SK-N-MC (cell line): Measurements from ENCODE around the gene RECK.

Source experiments
- EZH2 ChIP-seq: fragments of 200-600 bp; sonication (generic); IDR thresholded peaks from one replicate; pipeline ENCODE4 v1.6.1; 2017; ENCODE audit warnings: antibody characterized with exemption
- FOXP2 ChIP-seq: optimal IDR thresholded peaks from 2 replicates; pipeline ENCODE3; 2011; ENCODE audit warnings: mild to moderate bottlenecking, moderate library complexity; ENCODE audit not compliant: insufficient read depth; ENCODE audit errors: extremely low read length, control extremely low read depth
- POLR2AphosphoS5 ChIP-seq: IDR thresholded peaks from 2 replicates; pipeline ENCODE4 v1.6.1; 2012; ENCODE audit warnings: mild to moderate bottlenecking, low read depth, low read length, borderline replicate concordance

GRCh38 chr9:36051317-36051716 is 14.6 kb downstream of the RECK start:
- no peak for TF ChIP-seq FOXP2
- TF ChIP-seq POLR2AphosphoS5, result no peak
- TF ChIP-seq EZH2, result no peak
